ENCODE data around the gene RNF169. TPM values are rescaled to one million over a fixed set of nuclear protein-coding genes. Genes with fewer than 3 reads are reported as not detected.
"Not testable (repeated sequence)": the region's sequence is repeated elsewhere in the genome, so short reads cannot be mapped to it uniquely, and the experiment has no call there.

Gene RNF169
- total RNA-seq, 4 donors from 2014 or later: 16.2 to 26.6 (median 20.6) TPM

- DNase-seq (ENCODE audit: extremely low spot score): no peak
- Histone ChIP-seq H3K27me3 (no peaks in the 10 kb centered on the region), H3K4me1 (peaks cover 27 to 63% (median 56%) of the 10 kb centered on the region in 4 donors), H3K9me3 (no peaks in the 10 kb centered on the region), H3K4me3 (no peak overlapping the region), H3K36me3 (no peaks in the 10 kb centered on the region), H3K27ac (replicated peaks in 1 of 4) (no peak overlapping the region)
- no peak for TF ChIP-seq EP300 (IDR thresholded peaks at IDR 0.05)
- TF ChIP-seq CTCF (IDR thresholded peaks at IDR 0.05): no peak
- TF ChIP-seq POLR2AphosphoS5 (IDR thresholded peaks at IDR 0.05): no peak
- no peak for TF ChIP-seq POLR2A (IDR thresholded peaks at IDR 0.05; ENCODE audit: low read depth)
- intact Hi-C loops (cut with DNase I): no loop called here
- 79% methylated on average over 15 of the region's 15 CpGs for WGBS
Measured at GRCh38 chr11:74754507-74755252, 6.0 kb downstream of the RNF169 start.

GRCh38 chr11:74755395-74755995 lies 6.8 kb downstream of the RNF169 start:
- DNase-seq (ENCODE audit: extremely low spot score): no peak
- peaks cover 27 to 55% (median 48%) of the 10 kb centered on the region in 4 donors for H3K4me1 ChIP-seq
- H3K9me3 ChIP-seq: no peaks in the 10 kb centered on the region
- intact Hi-C loops (cut with DNase I): no loop called here
- H3K27ac ChIP-seq (replicated peaks in 1 of 4): no peak overlapping the region
- H3K27me3 ChIP-seq: no peaks in the 10 kb centered on the region
- WGBS: 39% methylated on average over 1 of the region's 1 CpG
- no peaks in the 10 kb centered on the region for H3K36me3 ChIP-seq
- TF ChIP-seq EP300 (IDR thresholded peaks at IDR 0.05) (no peak), POLR2A (IDR thresholded peaks at IDR 0.05; ENCODE audit: low read depth) (no peak), POLR2AphosphoS5 (IDR thresholded peaks at IDR 0.05) (no peak), CTCF (IDR thresholded peaks at IDR 0.05) (no peak)
- no peak overlapping the region for H3K4me3 ChIP-seq

GRCh38 chr11:74756571-74756970 lies 7.9 kb downstream of the RNF169 start:
- Histone ChIP-seq H3K27ac (replicated peaks in 1 of 4) (no peak overlapping the region), H3K4me3 (no peak overlapping the region), H3K9me3 (no peaks in the 10 kb centered on the region), H3K27me3 (no peaks in the 10 kb centered on the region), H3K36me3 (no peaks in the 10 kb centered on the region), H3K4me1 (peaks cover 27 to 44% (median 38%) of the 10 kb centered on the region in 4 donors)
- intact Hi-C loops (cut with DNase I): no loop called here
- WGBS: 89% methylated on average over 1 of the region's 1 CpG
- no peak for TF ChIP-seq POLR2A (IDR thresholded peaks at IDR 0.05; ENCODE audit: low read depth)
- TF ChIP-seq POLR2AphosphoS5 (IDR thresholded peaks at IDR 0.05): no peak
- no peak for DNase-seq (ENCODE audit: extremely low spot score)

GRCh38 chr11:74766905-74767304 lies 18.3 kb downstream of the RNF169 start:
- Histone ChIP-seq H3K36me3 (no peaks in the 10 kb centered on the region), H3K27ac (replicated peaks in 1 of 4) (no peak overlapping the region), H3K27me3 (no peaks in the 10 kb centered on the region), H3K4me3 (no peak overlapping the region), H3K9me3 (no peaks in the 10 kb centered on the region), H3K4me1 (peaks cover 0 to 10% (median 4%) of the 10 kb centered on the region in 4 donors)
- 94% methylated on average over 1 of the region's 1 CpG for WGBS
- TF ChIP-seq EP300 (IDR thresholded peaks at IDR 0.05) (no peak), CTCF (IDR thresholded peaks at IDR 0.05) (no peak), POLR2A (IDR thresholded peaks at IDR 0.05; ENCODE audit: low read depth) (no peak), POLR2AphosphoS5 (IDR thresholded peaks at IDR 0.05) (no peak)
- intact Hi-C loops (cut with DNase I): loop anchor here (10.0 kb wide), 1 partner anchor 48 kb away; no protein-coding TSS in a partner anchor
- no peak for DNase-seq (ENCODE audit: extremely low spot score)

GRCh38 chr11:74768172-74768651 lies 19.6 kb downstream of the RNF169 start:
- 93% methylated on average over 9 of the region's 9 CpGs for WGBS
- not testable (repeated sequence) for DNase-seq (ENCODE audit: extremely low spot score); H3K27me3 ChIP-seq; H3K4me3 ChIP-seq; H3K9me3 ChIP-seq; H3K27ac ChIP-seq (replicated peaks in 1 of 4); H3K36me3 ChIP-seq
- H3K4me1 ChIP-seq: peaks cover 0 to 14% (median 12%) of the 10 kb centered on the region in 4 donors
- intact Hi-C loops (cut with DNase I): loop anchor here (10.0 kb wide), 1 partner anchor 47 kb away; no protein-coding TSS in a partner anchor
